GM03348 (cell line): ENCODE results near the gene UMODL1.

ENCODE experiments used
- DNase-seq: peaks from one replicate; pipeline ENCODE4 v3.0.0; 2012; ENCODE audit warnings: low spot score

Gene UMODL1

GRCh38 chr21:42079008-42079938 lies 8.2 kb downstream of the UMODL1 start:
- no peak for DNase-seq

- DNase-seq, result peak; percentile 49
These were observed 9.0 kb downstream of the UMODL1 start for GRCh38 chr21:42079939-42080787.

GRCh38 chr21:42080788-42081083 lies 9.6 kb downstream of the UMODL1 start:
- DNase-seq, result peak; percentile 89

- peak; percentile 29 for DNase-seq
These were observed 10.0 kb downstream of the UMODL1 start for GRCh38 chr21:42081138-42081537.

GRCh38 chr21:42081931-42082381 lies 10.8 kb downstream of the UMODL1 start:
- DNase-seq, result peak; percentile 70

- no peak for DNase-seq
These were observed 11.6 kb downstream of the UMODL1 start for GRCh38 chr21:42082501-42083360.

GRCh38 chr21:42083361-42083690 lies 12.2 kb downstream of the UMODL1 start:
- no peak for DNase-seq

GRCh38 chr21:42084079-42084478 lies 13.0 kb downstream of the UMODL1 start:
- no peak for DNase-seq

GRCh38 chr21:42085246-42086077 lies 14.3 kb downstream of the UMODL1 start:
- DNase-seq, result no peak

GRCh38 chr21:42086969-42087368 lies 15.9 kb downstream of the UMODL1 start:
- no peak for DNase-seq

GRCh38 chr21:42088148-42088547 lies 17.0 kb downstream of the UMODL1 start:
- no peak for DNase-seq

GRCh38 chr21:42088658-42089057 lies 17.5 kb downstream of the UMODL1 start:
- DNase-seq, result no peak

GRCh38 chr21:42089093-42089631 lies 18.0 kb downstream of the UMODL1 start:
- DNase-seq, result no peak

GRCh38 chr21:42089665-42090310 lies 18.7 kb downstream of the UMODL1 start:
- DNase-seq, result no peak

- no peak for DNase-seq
These were observed 20.9 kb downstream of the UMODL1 start for GRCh38 chr21:42091899-42092508.

GRCh38 chr21:42092771-42093170 lies 21.7 kb downstream of the UMODL1 start:
- DNase-seq, result no peak

GRCh38 chr21:42093186-42093585 lies 22.1 kb downstream of the UMODL1 start:
- DNase-seq, result no peak

GRCh38 chr21:42093991-42094421 lies 22.9 kb downstream of the UMODL1 start:
- peak; percentile 90 for DNase-seq

GRCh38 chr21:42094811-42095210 lies 23.7 kb downstream of the UMODL1 start:
- DNase-seq, result no peak

GRCh38 chr21:42095581-42095980 lies 24.5 kb downstream of the UMODL1 start:
- DNase-seq, result no peak
